Measurements from ENCODE around the gene BEND6. TPM values are rescaled to one million over a fixed set of nuclear protein-coding genes. Genes with fewer than 3 reads are reported as not detected.

The BEND6 gene
- total RNA-seq, 2 donors from 2014 or later: 0.32 to 0.61 TPM

- Histone ChIP-seq H3K4me1 (no peaks in the 10 kb centered on the region), H3K9me3 (no peaks in the 10 kb centered on the region), H3K27ac (no peak overlapping the region), H3K36me3 (no peaks in the 10 kb centered on the region), H3K27me3 (no peaks in the 10 kb centered on the region), H3K4me3 (no peak overlapping the region), H3K9ac (ENCODE audit: low read depth in 2 of 2, low read length in 2 of 2) (no peak overlapping the region)
- no peak for TF ChIP-seq CTCF (IDR thresholded peaks at IDR 0.05)
- no peak for DNase-seq
- intact Hi-C loops (cut with DNase I): no loop called here
Observed at GRCh38 chr6:56944661-56945060, 10.2 kb upstream of the BEND6 start.

- no peak overlapping the region for H3K27ac ChIP-seq
- no peaks in the 10 kb centered on the region for H3K9me3 ChIP-seq
- intact Hi-C loops (cut with DNase I): no loop called here
- TF ChIP-seq CTCF (IDR thresholded peaks at IDR 0.05): no peak
- no peak overlapping the region for H3K4me3 ChIP-seq
- H3K27me3 ChIP-seq: no peaks in the 10 kb centered on the region
- H3K9ac ChIP-seq (ENCODE audit: low read depth in 2 of 2, low read length in 2 of 2): no peak overlapping the region
- H3K4me1 ChIP-seq: no peaks in the 10 kb centered on the region
- no peaks in the 10 kb centered on the region for H3K36me3 ChIP-seq
- DNase-seq: no peak
Observed at GRCh38 chr6:56946368-56946767, 8.5 kb upstream of the BEND6 start.

GRCh38 chr6:56947924-56948323 is 7.0 kb upstream of the BEND6 start:
- Histone ChIP-seq H3K27me3 (peaks cover 5% of the 10 kb centered on the region), H3K36me3 (no peaks in the 10 kb centered on the region), H3K27ac (no peak overlapping the region), H3K4me1 (no peaks in the 10 kb centered on the region), H3K9ac (ENCODE audit: low read depth in 2 of 2, low read length in 2 of 2) (no peak overlapping the region), H3K9me3 (no peaks in the 10 kb centered on the region), H3K4me3 (no peak overlapping the region)
- no peak for TF ChIP-seq CTCF (IDR thresholded peaks at IDR 0.05)
- intact Hi-C loops (cut with DNase I): no loop called here
- no peak for DNase-seq

GRCh38 chr6:56949265-56949664 is 5.6 kb upstream of the BEND6 start:
- H3K9ac ChIP-seq (ENCODE audit: low read depth in 2 of 2, low read length in 2 of 2): no peak overlapping the region
- peaks cover 17% of the 10 kb centered on the region for H3K27me3 ChIP-seq
- no peaks in the 10 kb centered on the region for H3K9me3 ChIP-seq
- H3K36me3 ChIP-seq: no peaks in the 10 kb centered on the region
- no peak for DNase-seq
- no peak for TF ChIP-seq CTCF (IDR thresholded peaks at IDR 0.05)
- no peak overlapping the region for H3K27ac ChIP-seq
- intact Hi-C loops (cut with DNase I): no loop called here
- H3K4me1 ChIP-seq: no peaks in the 10 kb centered on the region
- no peak overlapping the region for H3K4me3 ChIP-seq

- Histone ChIP-seq H3K36me3 (no peaks in the 10 kb centered on the region), H3K9ac (ENCODE audit: low read depth in 2 of 2, low read length in 2 of 2) (no peak overlapping the region), H3K4me3 (no peak overlapping the region), H3K4me1 (no peaks in the 10 kb centered on the region), H3K9me3 (no peaks in the 10 kb centered on the region), H3K27ac (no peak overlapping the region), H3K27me3 (peaks cover 18% of the 10 kb centered on the region)
- TF ChIP-seq CTCF (IDR thresholded peaks at IDR 0.05): no peak
- intact Hi-C loops (cut with DNase I): loop anchor here (5.0 kb wide), 1 partner anchor 43 kb away; no protein-coding TSS in a partner anchor
- DNase-seq: no peak
Observed at GRCh38 chr6:56949925-56950495, 4.9 kb upstream of the BEND6 start.

Data from colonic mucosa (tissue), 4 donors.